GM12873 (cell line): ENCODE data around the gene OR4K17.
A peak's percentile ranks its signal among the peaks of the same experiment; 100 is the strongest.

Experiments used
- TF ChIP-seq, protein P1 (sequence below): IDR thresholded peaks from 2 replicates; pipeline ENCODE4 v1.5.1; 2012; ENCODE audit warnings: low read depth, mild to moderate bottlenecking, moderate library complexity, low read length, control low read depth; ENCODE audit not compliant: insufficient read depth; ENCODE audit errors: missing control alignments

The OR4K17 gene

DNA sequence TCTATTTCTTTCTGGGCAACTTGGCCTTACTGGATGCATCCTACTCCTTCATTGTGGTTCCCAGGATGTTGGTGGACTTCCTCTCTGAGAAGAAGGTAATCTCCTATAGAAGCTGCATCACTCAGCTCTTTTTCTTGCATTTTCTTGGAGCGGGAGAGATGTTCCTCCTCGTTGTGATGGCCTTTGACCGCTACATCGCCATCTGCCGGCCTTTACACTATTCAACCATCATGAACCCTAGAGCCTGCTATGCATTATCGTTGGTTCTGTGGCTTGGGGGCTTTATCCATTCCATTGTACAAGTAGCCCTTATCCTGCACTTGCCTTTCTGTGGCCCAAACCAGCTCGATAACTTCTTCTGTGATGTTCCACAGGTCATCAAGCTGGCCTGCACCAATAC, 33.4 kb downstream of the OR4K17 start:
- TF ChIP-seq, protein P1, sequence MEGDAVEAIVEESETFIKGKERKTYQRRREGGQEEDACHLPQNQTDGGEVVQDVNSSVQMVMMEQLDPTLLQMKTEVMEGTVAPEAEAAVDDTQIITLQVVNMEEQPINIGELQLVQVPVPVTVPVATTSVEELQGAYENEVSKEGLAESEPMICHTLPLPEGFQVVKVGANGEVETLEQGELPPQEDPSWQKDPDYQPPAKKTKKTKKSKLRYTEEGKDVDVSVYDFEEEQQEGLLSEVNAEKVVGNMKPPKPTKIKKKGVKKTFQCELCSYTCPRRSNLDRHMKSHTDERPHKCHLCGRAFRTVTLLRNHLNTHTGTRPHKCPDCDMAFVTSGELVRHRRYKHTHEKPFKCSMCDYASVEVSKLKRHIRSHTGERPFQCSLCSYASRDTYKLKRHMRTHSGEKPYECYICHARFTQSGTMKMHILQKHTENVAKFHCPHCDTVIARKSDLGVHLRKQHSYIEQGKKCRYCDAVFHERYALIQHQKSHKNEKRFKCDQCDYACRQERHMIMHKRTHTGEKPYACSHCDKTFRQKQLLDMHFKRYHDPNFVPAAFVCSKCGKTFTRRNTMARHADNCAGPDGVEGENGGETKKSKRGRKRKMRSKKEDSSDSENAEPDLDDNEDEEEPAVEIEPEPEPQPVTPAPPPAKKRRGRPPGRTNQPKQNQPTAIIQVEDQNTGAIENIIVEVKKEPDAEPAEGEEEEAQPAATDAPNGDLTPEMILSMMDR, result peak; percentile 11

DNA sequence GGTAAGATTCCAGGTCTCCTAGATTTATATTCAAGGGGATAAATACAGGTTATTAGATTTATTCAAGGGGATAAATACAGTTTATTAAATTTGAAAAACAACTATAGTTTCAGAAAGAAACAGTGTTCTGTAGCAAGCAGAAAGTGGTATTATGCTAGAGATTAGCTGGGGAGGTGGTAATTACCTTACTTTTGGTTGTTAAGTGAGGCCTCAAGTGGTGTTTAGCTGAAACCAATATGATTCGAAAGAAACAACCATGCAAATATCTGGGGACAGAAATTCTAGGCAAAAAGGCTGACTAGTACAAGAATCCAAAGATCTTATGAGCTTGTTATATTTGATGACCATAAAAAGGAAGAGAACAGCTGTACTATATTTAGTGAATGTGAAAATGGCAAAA, 34.3 kb downstream of the OR4K17 start:
- TF ChIP-seq, protein P1, result no peak

- TF ChIP-seq, protein P1, result no peak
Measured at GRCh38 chr14:20164462-20164861, 53.9 kb downstream of the OR4K17 start.

DNA sequence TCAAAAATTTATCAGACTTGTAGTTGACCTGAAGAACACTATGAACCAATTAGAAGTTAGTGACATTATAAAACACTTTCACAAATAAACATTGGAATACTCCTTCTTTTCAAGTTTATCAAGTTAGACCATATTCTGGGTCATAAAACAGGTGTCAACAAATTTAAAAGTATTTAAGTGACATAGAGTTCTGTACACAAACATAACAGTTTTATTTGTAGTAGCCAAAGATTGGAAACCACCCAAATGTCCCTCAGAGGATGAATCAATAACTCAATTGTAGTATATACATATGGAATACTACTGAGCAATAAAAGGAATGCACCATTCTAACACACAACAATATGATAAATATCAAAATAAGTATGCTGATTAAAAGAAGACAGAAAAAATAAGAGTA, 56.6 kb downstream of the OR4K17 start:
- TF ChIP-seq, protein P1, result no peak
